ENCODE measurements around the gene ALDH3A1. TPM values are rescaled to one million over a fixed set of nuclear protein-coding genes. Genes with fewer than 3 reads are reported as not detected.

ALDH3A1 gene
- total and polyA plus RNA-seq, 10 donors, result 0.36 to 16.1 (median 0.77) TPM; not detected in 1

DNA sequence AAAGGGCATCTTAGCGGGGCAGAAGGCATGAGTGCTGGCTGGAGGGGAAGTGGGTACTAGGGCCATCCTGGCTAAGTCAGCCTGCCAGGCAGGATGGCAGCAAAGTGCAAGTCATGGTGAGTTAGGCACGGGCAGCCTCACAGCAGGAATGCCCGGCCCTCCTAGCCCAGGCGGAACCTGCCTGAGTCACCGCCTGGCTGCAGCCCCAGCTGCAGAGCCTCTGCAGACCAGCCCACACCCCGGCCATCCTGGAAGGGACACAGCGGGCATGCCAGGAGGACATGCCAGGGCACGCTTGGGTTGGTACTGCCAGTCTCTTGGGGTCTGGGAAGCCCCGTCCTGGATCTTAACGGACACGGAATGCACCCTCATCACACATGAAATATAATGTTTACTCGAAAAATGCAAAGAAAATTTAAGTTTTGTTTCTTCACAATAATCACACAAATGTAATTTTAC lies 5.0 kb upstream of the ALDH3A1 start:
- no peaks in the 10 kb centered on the region for H3K9me3 ChIP-seq
- TF ChIP-seq POLR2AphosphoS5 (IDR thresholded peaks at IDR 0.05), result peak; percentile 41 to 66 (median 56)
- TF ChIP-seq, protein P1, sequence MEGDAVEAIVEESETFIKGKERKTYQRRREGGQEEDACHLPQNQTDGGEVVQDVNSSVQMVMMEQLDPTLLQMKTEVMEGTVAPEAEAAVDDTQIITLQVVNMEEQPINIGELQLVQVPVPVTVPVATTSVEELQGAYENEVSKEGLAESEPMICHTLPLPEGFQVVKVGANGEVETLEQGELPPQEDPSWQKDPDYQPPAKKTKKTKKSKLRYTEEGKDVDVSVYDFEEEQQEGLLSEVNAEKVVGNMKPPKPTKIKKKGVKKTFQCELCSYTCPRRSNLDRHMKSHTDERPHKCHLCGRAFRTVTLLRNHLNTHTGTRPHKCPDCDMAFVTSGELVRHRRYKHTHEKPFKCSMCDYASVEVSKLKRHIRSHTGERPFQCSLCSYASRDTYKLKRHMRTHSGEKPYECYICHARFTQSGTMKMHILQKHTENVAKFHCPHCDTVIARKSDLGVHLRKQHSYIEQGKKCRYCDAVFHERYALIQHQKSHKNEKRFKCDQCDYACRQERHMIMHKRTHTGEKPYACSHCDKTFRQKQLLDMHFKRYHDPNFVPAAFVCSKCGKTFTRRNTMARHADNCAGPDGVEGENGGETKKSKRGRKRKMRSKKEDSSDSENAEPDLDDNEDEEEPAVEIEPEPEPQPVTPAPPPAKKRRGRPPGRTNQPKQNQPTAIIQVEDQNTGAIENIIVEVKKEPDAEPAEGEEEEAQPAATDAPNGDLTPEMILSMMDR (IDR thresholded peaks at IDR 0.05 in 8 of 11, conservative IDR thresholded peaks at IDR 0.05 in 3 of 11), result no peak
- peaks cover 0 to 13% (median 0%) of the 10 kb centered on the region in 7 donors for H3K27me3 ChIP-seq (replicated peaks in 1 of 7)
- H3K27ac ChIP-seq, result peak overlapping the region in 2 of 8 donors; percentile 41 to 46
- no peak overlapping the region for H3K4me3 ChIP-seq
- intact Hi-C loops (cut with DNase I; ENCODE audit: low total_unique reads), result no loop called here
- no peaks in the 10 kb centered on the region for H3K36me3 ChIP-seq
- peak; percentile 80 for DNase-seq
- peaks cover 0 to 41% (median 24%) of the 10 kb centered on the region in 6 donors for H3K4me1 ChIP-seq
- WGBS, 5 donors, result 41 to 57% (median 50%) methylated on average over 8 to 12 of the region's 12 CpGs

DNA sequence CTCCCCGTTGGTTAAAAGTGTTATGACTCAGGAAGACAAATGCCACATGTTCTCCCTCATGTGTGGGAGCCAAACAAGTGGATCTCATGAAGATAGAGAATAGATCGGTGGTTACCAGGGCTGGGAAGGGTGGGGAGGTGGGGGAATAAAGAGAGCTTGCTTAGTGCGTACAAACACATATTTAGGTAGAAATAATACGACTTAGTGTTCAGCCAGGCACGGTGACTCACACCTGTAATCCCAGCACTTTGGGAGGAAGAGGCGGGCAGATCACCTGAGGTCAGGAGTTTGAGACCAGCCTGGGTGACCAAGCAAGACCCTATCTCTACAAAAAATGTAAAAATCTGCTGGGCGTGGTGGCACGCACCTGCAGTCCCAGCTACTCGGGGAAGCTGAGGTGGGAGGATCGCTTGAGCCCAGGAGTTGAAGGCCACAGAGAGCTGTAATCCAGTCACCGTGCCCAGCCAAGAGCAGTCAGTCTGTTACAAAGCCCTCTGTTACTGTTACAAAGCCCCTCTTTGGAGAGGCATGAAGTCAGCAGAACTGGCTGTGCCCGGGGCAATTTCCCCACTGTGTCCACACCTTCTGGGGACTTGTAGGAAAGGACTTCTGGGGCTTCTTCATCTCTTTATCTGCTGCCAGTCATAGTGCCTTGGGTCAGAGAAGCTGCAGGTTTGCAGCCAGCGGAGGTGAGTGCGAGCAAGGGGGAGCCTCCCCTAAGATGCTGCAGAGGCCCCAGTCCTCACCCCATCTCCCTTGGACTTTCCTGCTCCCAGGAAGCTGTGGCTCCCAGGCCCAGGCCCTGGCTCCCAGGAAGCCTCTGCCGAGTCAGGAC lies 4.3 kb upstream of the ALDH3A1 start:
- TF ChIP-seq POLR2AphosphoS5 (IDR thresholded peaks at IDR 0.05) (no peak), POLR2A (IDR thresholded peaks at IDR 0.05) (no peak)
- TF ChIP-seq, protein P1 (IDR thresholded peaks at IDR 0.05 in 8 of 11, conservative IDR thresholded peaks at IDR 0.05 in 3 of 11), result no peak
- Histone ChIP-seq H3K27me3 (replicated peaks in 1 of 7) (peaks cover 0 to 18% (median 0%) of the 10 kb centered on the region in 7 donors), H3K4me3 (no peak overlapping the region), H3K36me3 (no peaks in the 10 kb centered on the region), H3K4me1 (peaks cover 0 to 41% (median 24%) of the 10 kb centered on the region in 6 donors), H3K9me3 (no peaks in the 10 kb centered on the region), H3K27ac (peak overlapping the region in 2 of 8 donors; percentile 41 to 46)
- DNase-seq, result peak; percentile 25
- 80 to 89% (median 85%) methylated on average over 15 of the region's 15 CpGs for WGBS, 5 donors
- intact Hi-C loops (cut with DNase I; ENCODE audit: low total_unique reads), result no loop called here

DNA sequence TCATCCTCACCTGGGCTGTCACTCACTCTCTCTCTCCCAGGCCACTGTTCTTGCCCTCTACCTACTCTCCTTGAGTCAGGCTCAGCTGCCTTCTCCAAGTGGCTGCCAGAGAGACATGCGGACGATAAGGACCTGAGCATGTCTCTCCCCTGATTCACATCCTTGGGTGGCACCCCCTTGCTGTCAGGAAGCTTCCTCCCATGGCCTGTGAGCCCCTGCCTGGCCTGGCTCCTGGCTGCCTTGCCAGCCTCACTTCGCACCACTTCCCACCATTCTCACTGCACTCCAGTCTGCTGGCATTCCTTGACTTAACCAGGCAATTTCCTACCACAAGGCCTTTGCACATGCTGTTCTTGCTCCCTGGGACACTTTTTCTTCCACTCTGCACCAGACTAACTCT lies 2.7 kb upstream of the ALDH3A1 start:
- Histone ChIP-seq H3K27me3 (replicated peaks in 1 of 7) (peaks cover 0 to 17% (median 0%) of the 10 kb centered on the region in 7 donors), H3K4me3 (no peak overlapping the region), H3K36me3 (no peaks in the 10 kb centered on the region), H3K27ac (no peak overlapping the region), H3K4me1 (peaks cover 0 to 34% (median 24%) of the 10 kb centered on the region in 6 donors), H3K9me3 (no peaks in the 10 kb centered on the region)
- TF ChIP-seq, protein P1 (IDR thresholded peaks at IDR 0.05 in 8 of 11, conservative IDR thresholded peaks at IDR 0.05 in 3 of 11), result no peak
- TF ChIP-seq POLR2A (IDR thresholded peaks at IDR 0.05) (no peak), POLR2AphosphoS5 (IDR thresholded peaks at IDR 0.05) (no peak)
- peak; percentile 65 for DNase-seq
- intact Hi-C loops (cut with DNase I; ENCODE audit: low total_unique reads), result no loop called here
- 82 to 98% (median 84%) methylated on average over 3 of the region's 3 CpGs for WGBS, 5 donors

DNA sequence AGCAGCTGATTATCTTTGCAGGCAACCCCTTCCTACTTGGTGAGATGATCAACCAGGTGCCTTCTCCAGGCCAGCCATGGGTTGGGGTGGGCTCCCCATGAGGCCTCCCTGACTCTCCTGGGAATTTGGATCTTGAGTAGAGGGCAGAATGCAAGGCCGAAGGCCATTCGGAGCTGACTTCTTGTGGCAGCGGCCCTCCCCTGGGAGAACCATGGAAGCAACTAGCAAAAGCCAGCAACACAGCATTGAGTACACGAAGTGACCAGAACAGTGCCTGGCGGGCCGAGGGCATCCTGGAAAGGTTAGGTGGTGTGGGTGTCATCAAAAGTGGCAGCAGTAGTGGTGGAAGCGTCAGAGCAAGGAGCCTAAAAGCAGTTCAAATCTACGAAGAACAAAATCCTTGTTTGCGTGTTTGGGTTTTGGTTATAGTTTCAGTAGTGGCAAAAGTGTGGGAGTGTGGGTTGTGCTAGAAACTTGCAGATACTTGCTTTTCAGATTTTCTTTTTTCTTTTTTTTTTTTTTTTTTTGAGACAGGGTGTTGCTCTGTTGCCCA lies 2.0 kb upstream of the ALDH3A1 start:
- no peak for TF ChIP-seq POLR2A (IDR thresholded peaks at IDR 0.05)
- TF ChIP-seq, protein P1 (IDR thresholded peaks at IDR 0.05 in 8 of 11, conservative IDR thresholded peaks at IDR 0.05 in 3 of 11), result no peak
- no peak for TF ChIP-seq POLR2AphosphoS5 (IDR thresholded peaks at IDR 0.05)
- Histone ChIP-seq H3K27ac (no peak overlapping the region), H3K4me1 (peaks cover 2 to 32% (median 27%) of the 10 kb centered on the region in 6 donors), H3K36me3 (no peaks in the 10 kb centered on the region), H3K4me3 (no peak overlapping the region), H3K9me3 (no peaks in the 10 kb centered on the region), H3K27me3 (replicated peaks in 1 of 7) (peaks cover 0 to 23% (median 0%) of the 10 kb centered on the region in 7 donors)
- intact Hi-C loops (cut with DNase I; ENCODE audit: low total_unique reads), result no loop called here
- 84 to 94% (median 88%) methylated on average over 9 of the region's 9 CpGs for WGBS, 5 donors
- DNase-seq, result peak; percentile 66

Data from spleen (tissue), 11 donors.